Activated T-cell treated with anti-CD3 and anti-CD28 coated beads, Interleukin-2, amount 50 U/mL, for 24 hours (primary cell): Measurements from ENCODE around the gene RBFOX1.

Experiments
- DNase-seq: peaks from one replicate; pipeline ENCODE4 v3.0.0-alpha.2; 2020
- H3K27ac Mint-ChIP-seq: 2 replicates; pipeline ENCODE4 v1.8.0; 2020; ENCODE audit warnings: mild to moderate bottlenecking, mixed read lengths
- H3K27me3 Mint-ChIP-seq: 2 replicates; pipeline ENCODE4 v1.8.0; 2020; ENCODE audit warnings: mixed read lengths
- H3K36me3 Mint-ChIP-seq: 2 replicates; pipeline ENCODE4 v1.8.0; 2020; ENCODE audit warnings: low read depth, mixed read lengths
- H3K4me1 Mint-ChIP-seq: 2 replicates; pipeline ENCODE4 v1.8.0; 2020; ENCODE audit warnings: low read depth, mixed read lengths
- H3K4me3 Mint-ChIP-seq: 2 replicates; pipeline ENCODE4 v1.8.0; 2020; ENCODE audit warnings: mild to moderate bottlenecking, moderate library complexity, mixed read lengths
- H3K9me3 Mint-ChIP-seq: 2 replicates; pipeline ENCODE4 v1.8.0; 2020; ENCODE audit warnings: mixed read lengths

RBFOX1 gene

DNA sequence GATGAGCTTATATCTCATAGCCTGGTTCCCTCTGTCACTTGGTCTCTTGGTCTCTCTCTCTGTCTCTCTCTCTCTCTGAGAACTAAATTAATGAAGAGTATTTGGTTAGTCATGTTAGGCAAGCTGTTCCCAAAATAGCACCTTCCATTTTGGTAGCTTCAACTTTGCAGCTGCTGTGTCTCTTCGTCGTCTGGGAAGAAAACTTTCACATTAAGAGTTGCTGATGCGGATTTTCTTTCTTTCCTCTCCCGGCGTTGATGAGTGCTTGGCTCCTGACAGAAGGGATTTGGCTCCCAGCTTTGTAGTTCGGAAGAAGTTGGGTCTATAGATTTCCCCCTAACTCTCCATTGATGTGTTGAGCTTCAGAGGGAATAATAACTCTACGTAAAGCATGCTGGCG lies at the start of gene RBFOX1:
Gene RBFOX1, plus strand, starts transcription at position 235 of the 400 bp plus-strand sequence.
- no peak for DNase-seq
- Mint-ChIP-seq H3K4me3 (no peak within 1 kb of the TSS), H3K9me3 (peaks cover 13% of the 10 kb centered on the region), H3K36me3 (no peaks in the 10 kb centered on the region), H3K27me3 (no peaks in the 10 kb centered on the region), H3K27ac (no peak within 1 kb of the TSS), H3K4me1 (no peaks in the 10 kb centered on the region)

DNA sequence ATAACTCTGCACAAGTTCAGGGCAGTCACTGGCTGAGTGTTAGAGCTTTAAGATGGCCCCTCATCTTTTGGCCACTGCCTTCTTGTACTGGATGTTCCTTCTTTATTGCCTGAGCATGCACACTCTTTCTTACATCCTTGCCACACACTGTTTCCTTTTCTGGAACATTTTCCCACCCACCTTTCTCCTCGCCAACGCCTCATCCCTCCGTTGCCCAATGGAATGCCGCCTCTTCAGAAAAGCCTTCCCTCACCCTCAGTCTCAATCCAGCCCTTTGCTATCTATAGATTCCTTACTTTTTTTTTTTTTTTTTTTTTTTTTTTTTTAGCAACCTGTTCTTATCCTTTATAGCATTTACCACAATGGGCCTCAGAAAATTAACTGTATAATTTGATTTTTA lies 47.9 kb upstream of the RBFOX1 start:
- Mint-ChIP-seq H3K9me3 (peaks cover 32% of the 10 kb centered on the region), H3K36me3 (no peaks in the 10 kb centered on the region), H3K4me3 (no peak overlapping the region), H3K27ac (no peak overlapping the region), H3K27me3 (no peaks in the 10 kb centered on the region), H3K4me1 (no peaks in the 10 kb centered on the region)
- no peak for DNase-seq

DNA sequence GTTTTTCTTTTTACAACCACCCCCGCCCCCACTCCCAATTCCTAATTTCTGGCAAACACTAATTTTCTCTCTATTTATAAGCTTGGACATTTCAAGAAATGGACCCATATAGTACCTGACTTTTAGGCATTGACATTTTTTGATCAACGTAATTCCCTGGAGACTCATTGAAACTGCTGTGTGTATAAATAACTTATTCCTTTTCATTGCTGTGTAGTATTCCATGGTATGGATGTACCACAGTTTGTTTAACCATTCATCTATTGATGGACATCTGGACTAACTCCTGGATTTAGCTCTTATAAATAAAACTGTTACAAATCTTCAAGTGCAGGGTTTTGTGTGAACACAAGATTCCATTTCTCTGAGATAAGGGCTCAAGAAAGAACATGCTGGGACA lies 47.1 kb upstream of the RBFOX1 start:
- Mint-ChIP-seq H3K4me1 (no peaks in the 10 kb centered on the region), H3K9me3 (peaks cover 34% of the 10 kb centered on the region), H3K36me3 (no peaks in the 10 kb centered on the region), H3K4me3 (no peak overlapping the region), H3K27me3 (no peaks in the 10 kb centered on the region), H3K27ac (no peak overlapping the region)
- DNase-seq = no peak

DNA sequence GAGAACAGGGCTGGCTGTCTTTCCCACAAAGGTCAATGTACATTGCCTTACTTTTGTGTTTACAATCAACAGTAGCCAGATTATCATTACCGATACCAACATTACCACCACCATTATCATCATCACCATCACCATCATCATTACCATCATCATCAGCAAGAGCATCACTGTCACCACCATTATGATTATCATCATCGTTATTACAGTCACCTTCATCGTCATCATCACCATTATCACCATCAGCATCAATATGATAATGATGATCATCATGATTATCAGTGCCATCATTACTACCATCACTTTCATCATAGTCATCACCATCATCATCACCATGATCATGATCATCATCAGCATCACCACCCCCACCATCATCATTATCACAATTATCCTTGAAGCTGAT lies 43.3 kb upstream of the RBFOX1 start:
- no peaks in the 10 kb centered on the region for H3K36me3 Mint-ChIP-seq
- H3K4me1 Mint-ChIP-seq = no peaks in the 10 kb centered on the region
- H3K27me3 Mint-ChIP-seq = no peaks in the 10 kb centered on the region
- DNase-seq = no peak
- H3K4me3 Mint-ChIP-seq = no peak overlapping the region
- no peak overlapping the region for H3K27ac Mint-ChIP-seq
- H3K9me3 Mint-ChIP-seq = peaks cover 35% of the 10 kb centered on the region

DNA sequence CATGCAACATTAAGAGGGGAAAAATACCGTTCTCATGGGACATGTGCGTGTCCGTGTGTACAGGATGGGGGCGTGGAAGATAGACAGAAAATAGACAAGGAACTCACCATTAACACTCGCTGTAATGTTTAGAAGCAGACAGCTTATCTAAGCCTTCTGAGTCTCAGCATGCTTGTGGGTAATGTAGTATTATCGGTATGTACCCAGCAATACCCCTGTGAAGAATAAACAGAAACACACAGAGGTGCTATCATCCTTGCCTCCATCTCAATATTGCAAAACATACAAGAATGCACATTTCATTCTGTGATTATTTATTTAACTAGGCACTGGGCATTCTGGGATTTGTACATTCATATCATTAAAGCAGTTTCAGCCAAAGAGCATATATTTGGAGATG lies 42.0 kb upstream of the RBFOX1 start:
- no peaks in the 10 kb centered on the region for H3K4me1 Mint-ChIP-seq
- peaks cover 27% of the 10 kb centered on the region for H3K9me3 Mint-ChIP-seq
- no peak overlapping the region for H3K27ac Mint-ChIP-seq
- no peak for DNase-seq
- H3K4me3 Mint-ChIP-seq = no peak overlapping the region
- H3K27me3 Mint-ChIP-seq = no peaks in the 10 kb centered on the region
- no peaks in the 10 kb centered on the region for H3K36me3 Mint-ChIP-seq

DNA sequence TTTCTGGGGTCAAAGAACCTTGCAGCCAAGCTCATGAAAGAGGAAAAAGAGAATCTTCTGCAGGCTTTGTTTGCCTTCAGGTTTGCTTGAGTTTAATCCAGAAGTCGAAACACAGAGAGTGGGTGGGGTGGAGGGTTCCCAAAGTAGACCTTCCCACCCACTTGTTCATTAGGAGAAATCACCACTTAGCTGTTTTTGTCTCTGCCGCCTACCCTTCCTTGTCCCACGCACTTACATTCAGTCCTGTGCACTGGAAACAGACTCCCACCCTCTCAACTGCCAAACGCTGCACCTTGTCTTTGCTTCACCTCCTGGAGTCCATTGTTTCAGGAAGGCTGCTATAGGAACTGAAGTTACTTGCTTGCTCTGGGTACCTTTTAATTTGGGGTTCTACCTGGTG lies 38.6 kb upstream of the RBFOX1 start:
- Mint-ChIP-seq H3K27me3 (no peaks in the 10 kb centered on the region), H3K27ac (no peak overlapping the region), H3K4me1 (no peaks in the 10 kb centered on the region), H3K9me3 (peaks cover 21% of the 10 kb centered on the region), H3K4me3 (no peak overlapping the region), H3K36me3 (no peaks in the 10 kb centered on the region)
- DNase-seq = no peak

DNA sequence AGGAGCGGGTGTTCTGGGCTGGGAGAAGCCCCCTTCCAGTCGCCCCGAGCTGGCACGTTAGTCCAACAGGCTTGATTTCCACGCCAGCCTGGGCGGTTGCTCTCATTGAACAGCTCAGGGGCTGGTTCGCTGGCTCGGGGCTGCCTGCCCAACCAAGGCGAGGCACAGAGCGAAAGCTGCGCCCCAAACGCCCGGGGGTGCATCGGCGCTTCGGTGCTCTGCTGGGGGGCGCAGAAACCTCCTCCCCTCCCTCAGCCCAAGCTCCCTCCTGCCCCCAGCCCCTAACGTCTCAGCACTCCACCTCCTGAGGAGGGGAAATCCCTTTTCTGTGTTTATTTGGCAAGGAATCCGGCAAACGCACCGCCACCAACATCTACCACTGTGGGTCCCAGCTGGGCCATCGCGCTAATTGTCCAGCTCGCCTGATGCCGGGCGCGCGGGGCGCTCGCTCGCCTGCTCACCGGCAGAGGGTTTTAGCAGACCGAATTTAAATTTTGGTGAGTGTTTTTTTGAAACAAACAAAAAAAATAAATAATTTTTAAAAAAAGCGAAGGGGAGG lies 29.5 kb upstream of the RBFOX1 start:
- Mint-ChIP-seq H3K9me3 (peaks cover 7% of the 10 kb centered on the region), H3K4me3 (no peak overlapping the region), H3K36me3 (no peaks in the 10 kb centered on the region), H3K4me1 (no peaks in the 10 kb centered on the region), H3K27me3 (peaks cover 28% of the 10 kb centered on the region), H3K27ac (no peak overlapping the region)
- no peak for DNase-seq

DNA sequence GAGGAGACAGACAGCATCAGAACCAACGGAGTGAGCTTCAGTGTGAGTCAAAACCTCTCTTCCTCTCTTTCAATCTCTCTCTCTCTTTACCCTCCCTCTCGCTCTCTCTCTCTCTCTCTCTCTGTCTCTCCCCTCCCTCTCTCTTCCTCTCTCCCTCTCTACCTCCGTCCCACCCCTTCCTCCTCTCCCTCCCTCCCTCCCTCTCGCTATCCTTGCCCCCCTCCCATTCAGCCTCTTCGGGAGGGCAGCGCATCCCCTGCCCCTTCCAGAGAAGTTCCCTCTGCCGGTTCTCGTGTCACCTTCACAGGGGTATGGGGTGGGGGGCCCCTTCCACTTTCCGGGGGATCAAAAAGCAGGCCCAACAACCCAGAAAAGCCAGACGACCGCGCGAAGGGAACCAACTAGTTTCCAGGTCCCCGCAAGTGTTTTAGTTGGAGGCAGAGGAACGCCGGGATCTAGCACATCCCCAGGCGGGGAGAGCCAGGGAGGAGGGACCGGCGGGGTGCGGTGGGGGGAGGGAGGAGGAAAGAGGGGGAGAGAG lies 28.9 kb upstream of the RBFOX1 start:
- Mint-ChIP-seq H3K4me3 (no peak overlapping the region), H3K27ac (no peak overlapping the region), H3K9me3 (peaks cover 3% of the 10 kb centered on the region), H3K36me3 (no peaks in the 10 kb centered on the region), H3K4me1 (no peaks in the 10 kb centered on the region), H3K27me3 (peaks cover 28% of the 10 kb centered on the region)
- no peak for DNase-seq

DNA sequence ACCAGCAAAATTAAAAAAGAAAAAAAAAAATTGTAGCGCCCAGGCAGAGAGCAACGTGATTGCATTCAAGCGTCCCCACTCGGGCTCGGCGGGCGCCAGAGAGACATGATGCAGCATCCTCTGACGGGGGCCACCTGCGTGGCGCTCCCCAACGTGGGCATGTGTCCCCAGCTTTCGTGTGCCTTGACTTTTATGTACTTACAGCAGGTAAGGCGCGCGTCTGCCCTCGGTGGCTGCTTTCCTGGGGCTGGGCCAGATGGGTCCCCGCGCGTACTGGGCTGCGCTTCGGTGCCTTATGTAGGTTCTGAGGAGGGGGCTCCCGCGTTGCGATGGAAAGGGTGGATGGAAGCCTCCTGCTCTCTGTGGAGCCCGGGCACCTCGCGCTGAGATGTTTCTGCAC lies 28.4 kb upstream of the RBFOX1 start:
- Mint-ChIP-seq H3K4me1 (no peaks in the 10 kb centered on the region), H3K36me3 (no peaks in the 10 kb centered on the region), H3K27ac (no peak overlapping the region), H3K27me3 (peaks cover 28% of the 10 kb centered on the region), H3K4me3 (no peak overlapping the region), H3K9me3 (peaks cover 2% of the 10 kb centered on the region)
- DNase-seq = no peak

DNA sequence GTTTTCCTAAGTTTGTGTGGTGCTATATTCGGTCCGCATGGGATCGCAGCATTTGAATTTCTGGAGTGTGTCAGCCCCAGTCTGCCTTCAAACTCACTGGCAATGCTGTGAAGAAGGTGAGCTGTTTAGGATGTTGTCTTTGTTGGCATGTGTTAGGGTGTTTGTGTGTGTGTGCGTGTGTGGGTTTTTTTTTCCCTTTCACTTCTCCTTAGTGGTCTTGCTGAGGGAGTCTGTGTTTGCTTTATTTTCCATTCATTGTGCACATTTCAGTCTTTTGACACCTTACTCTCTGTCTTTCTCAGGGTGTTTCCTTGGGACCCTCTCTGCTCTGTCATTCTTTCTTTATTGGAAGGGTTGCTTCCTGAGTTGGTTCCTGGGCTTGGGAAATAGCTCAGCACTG lies 27.7 kb upstream of the RBFOX1 start:
- Mint-ChIP-seq H3K27me3 (peaks cover 28% of the 10 kb centered on the region), H3K4me1 (no peaks in the 10 kb centered on the region), H3K9me3 (peaks cover 2% of the 10 kb centered on the region), H3K36me3 (no peaks in the 10 kb centered on the region), H3K4me3 (no peak overlapping the region), H3K27ac (no peak overlapping the region)
- no peak for DNase-seq

DNA sequence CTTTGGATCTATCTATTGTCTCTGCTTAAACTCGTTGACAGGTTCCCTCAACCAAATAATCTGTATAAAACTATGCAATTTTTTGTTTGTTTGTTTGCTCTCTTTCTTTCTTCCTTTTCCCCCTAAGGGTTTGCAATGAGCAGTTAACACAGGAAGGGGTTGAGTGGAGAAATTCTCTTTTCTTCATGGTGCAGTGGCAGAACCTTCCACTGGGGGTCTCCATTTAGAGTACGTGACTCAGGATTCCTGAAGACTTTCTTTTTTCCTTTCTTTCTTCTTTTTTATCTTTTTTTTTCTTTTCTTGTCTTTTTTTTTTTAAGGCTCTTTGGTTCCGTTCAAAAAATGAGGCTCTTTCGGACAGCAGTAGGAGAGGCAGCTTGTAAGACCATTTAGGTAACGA lies 19.5 kb upstream of the RBFOX1 start:
- H3K9me3 Mint-ChIP-seq = peaks cover 6% of the 10 kb centered on the region
- no peaks in the 10 kb centered on the region for H3K36me3 Mint-ChIP-seq
- H3K27me3 Mint-ChIP-seq = no peaks in the 10 kb centered on the region
- H3K27ac Mint-ChIP-seq = no peak overlapping the region
- H3K4me3 Mint-ChIP-seq = no peak overlapping the region
- no peak for DNase-seq
- H3K4me1 Mint-ChIP-seq = no peaks in the 10 kb centered on the region

DNA sequence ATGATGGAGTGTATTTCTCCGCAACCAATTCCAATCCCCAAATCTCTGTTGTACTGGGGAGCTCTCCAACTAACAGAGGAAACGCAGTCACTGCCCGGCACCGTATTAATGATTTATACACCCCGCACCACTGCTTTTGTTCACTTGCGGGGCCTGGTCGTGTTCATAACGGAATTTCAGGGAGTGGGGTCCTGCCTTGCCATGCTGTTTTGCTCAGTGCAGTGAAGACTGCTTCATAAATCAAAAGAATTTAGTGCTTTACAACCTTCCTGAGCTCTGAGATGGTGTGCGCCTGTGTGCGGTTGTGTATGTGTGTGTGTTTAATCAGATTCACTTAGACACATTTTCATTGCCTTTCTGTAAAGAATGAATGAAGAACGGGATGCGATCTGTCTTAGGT lies 18.5 kb upstream of the RBFOX1 start:
- H3K9me3 Mint-ChIP-seq = peaks cover 6% of the 10 kb centered on the region
- no peaks in the 10 kb centered on the region for H3K27me3 Mint-ChIP-seq
- no peaks in the 10 kb centered on the region for H3K36me3 Mint-ChIP-seq
- no peak overlapping the region for H3K4me3 Mint-ChIP-seq
- DNase-seq = no peak
- no peaks in the 10 kb centered on the region for H3K4me1 Mint-ChIP-seq
- no peak overlapping the region for H3K27ac Mint-ChIP-seq

DNA sequence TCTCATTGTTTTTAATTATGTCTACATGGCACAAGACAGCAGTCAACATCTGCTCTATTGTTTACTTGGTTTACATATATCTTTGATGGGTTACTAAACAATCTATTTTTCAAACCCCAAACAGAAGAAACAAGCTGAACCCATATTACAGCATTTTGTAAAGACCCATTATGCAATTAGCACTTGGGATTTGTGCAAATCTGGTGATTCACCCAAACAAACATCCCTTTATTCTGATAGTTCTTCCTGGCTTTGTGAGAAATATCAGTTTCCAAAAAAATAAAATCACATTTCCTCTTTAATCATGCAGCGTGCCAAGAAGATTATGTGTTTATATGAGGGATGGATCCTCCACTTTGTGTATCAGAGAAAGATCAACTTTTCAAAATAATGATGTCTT lies 16.8 kb upstream of the RBFOX1 start:
- Mint-ChIP-seq H3K4me3 (no peak overlapping the region), H3K9me3 (peaks cover 11% of the 10 kb centered on the region), H3K36me3 (no peaks in the 10 kb centered on the region), H3K27ac (no peak overlapping the region), H3K27me3 (no peaks in the 10 kb centered on the region), H3K4me1 (no peaks in the 10 kb centered on the region)
- DNase-seq = no peak

DNA sequence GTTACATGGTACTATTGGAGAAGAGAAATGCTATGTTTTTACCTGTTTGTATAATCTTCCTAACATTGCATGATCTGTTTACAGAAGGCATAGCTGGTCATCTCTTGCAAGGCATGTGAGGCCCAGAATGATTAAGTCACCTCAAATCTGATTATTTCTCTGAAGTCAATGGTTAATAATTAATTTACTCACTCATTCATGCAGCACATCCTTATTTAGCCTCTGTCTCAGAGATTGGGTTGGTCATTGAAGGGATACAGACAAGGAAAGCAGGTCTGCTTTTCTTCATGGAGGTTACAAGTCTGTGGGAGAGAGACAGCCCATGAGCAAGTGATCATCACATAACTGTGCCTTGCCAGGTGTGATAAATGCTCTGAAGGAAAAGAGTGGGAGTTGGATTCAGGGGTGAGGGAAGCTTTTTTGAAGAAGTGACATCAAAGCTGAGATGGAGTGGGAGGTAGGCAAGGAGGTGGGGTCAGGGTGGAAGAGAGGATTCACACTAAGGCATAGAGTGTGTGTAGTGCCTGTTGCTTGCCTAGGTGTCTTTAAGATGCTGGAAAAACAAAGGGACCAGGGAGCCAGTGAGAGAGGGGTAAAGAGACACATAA lies 16.3 kb upstream of the RBFOX1 start:
- no peaks in the 10 kb centered on the region for H3K27me3 Mint-ChIP-seq

DNA sequence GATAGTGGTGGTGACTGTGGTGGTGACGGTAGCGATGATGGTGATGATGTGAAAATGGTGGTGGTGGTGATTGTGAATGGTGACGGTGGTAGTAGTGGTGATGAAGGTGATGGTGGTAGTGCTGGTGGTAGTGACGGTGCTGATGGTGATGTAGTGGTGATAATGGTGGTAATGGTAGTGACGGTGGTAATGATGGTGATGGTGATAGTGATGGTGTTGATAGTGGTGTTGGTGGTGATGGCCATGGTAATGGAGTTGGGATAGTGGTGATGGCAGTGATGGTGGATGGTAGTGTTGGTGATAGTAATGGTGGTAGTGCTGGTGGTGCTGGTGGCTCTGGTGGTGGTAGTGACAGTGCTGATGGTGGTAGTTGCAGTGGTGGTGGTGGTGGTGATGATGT lies 14.7 kb upstream of the RBFOX1 start:
- Mint-ChIP-seq H3K4me3 (no peak overlapping the region), H3K27me3 (no peaks in the 10 kb centered on the region), H3K4me1 (no peaks in the 10 kb centered on the region), H3K36me3 (no peaks in the 10 kb centered on the region), H3K27ac (no peak overlapping the region), H3K9me3 (peaks cover 9% of the 10 kb centered on the region)
- no peak for DNase-seq

More for the DNA sequence above, 16.3 kb upstream of the RBFOX1 start:
- Mint-ChIP-seq H3K27ac (no peak overlapping the region), H3K9me3 (peaks cover 11% of the 10 kb centered on the region), H3K4me1 (no peaks in the 10 kb centered on the region), H3K4me3 (no peak overlapping the region), H3K36me3 (no peaks in the 10 kb centered on the region)
- no peak for DNase-seq

DNA sequence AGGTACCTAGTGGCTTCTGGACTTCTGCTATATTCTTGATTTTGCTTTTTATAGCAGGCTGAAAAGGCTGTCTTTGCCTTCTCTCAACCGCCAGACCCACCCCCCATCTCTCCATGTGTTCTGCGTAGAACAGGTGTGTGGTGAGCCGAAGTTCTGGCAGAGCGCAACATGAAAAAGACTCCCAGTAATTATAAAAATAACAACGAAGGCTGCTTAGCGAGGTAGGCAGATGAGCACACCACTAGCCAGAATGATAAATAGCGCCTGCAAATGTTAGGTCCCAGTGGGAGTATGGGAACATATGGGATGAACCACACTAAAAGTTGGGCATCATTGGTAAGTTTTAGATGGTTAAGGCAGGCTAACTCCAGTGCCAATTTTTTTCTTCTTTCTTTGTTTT lies 14.0 kb upstream of the RBFOX1 start:
- H3K9me3 Mint-ChIP-seq = peaks cover 11% of the 10 kb centered on the region
- no peak overlapping the region for H3K4me3 Mint-ChIP-seq
- no peaks in the 10 kb centered on the region for H3K36me3 Mint-ChIP-seq
- H3K4me1 Mint-ChIP-seq = no peaks in the 10 kb centered on the region
- no peaks in the 10 kb centered on the region for H3K27me3 Mint-ChIP-seq
- H3K27ac Mint-ChIP-seq = no peak overlapping the region
- DNase-seq = no peak
